Panc1 (cell line): ENCODE results near the gene ENPEP.

Experiments
- POLR2AphosphoS5 ChIP-seq: IDR thresholded peaks from 2 replicates; pipeline ENCODE4 v1.6.1; 2012; ENCODE audit warnings: mild to moderate bottlenecking, low read depth, low read length, moderate library complexity
- TF ChIP-seq, protein P1 (sequence below), 2 experiments: IDR thresholded peaks; 2 replicates each; pipeline ENCODE4 v1.6.1; 2011 to 2012; ENCODE audit warnings: low read depth in 2 of 2, control low read depth in 1 of 2, low read length in 1 of 2, mild to moderate bottlenecking in 1 of 2, moderate library complexity in 1 of 2; ENCODE audit not compliant: insufficient read depth in 1 of 2
- TF ChIP-seq, protein P2 (sequence below): fragments of 450-650 bp; IDR thresholded peaks from 2 replicates; pipeline ENCODE4 v1.5.1; 2017; ENCODE audit warnings: mild to moderate bottlenecking

DNA sequence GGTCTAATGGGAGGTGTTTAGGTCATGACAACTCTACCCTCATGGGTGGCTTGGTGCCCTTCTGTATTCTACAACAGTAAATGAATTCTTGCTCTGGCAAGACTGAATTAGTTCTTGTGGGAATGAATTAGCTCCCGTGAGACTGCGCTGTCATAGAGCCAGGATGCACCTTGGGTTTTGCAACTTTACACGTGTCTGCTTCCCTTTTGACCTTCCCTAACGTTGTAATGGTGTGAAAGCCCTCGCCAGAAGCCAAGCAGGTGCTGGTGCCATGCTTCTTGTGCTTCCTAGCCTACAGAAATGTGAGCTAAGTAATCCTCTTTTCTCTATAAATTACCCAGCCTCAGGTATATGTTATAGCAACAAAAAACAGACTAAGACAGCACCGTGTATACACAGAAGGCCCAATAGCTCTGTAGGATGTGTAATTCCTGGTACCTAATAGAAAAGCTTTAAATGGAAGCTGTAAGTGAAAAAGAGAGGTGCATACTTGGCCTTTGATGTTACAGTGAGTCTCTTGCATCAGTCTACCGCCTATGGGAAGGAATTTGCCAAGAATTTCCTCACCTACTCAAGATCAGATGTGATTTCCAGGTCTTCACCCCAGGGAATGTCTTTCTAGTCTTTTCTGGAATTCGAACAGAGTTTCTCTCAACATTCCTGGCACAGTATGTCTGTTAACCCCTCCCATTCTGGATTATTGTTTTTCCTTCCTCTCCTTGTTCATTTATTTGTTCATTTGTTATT lies 3.2 kb upstream of the ENPEP start:
- TF ChIP-seq, protein P1, sequence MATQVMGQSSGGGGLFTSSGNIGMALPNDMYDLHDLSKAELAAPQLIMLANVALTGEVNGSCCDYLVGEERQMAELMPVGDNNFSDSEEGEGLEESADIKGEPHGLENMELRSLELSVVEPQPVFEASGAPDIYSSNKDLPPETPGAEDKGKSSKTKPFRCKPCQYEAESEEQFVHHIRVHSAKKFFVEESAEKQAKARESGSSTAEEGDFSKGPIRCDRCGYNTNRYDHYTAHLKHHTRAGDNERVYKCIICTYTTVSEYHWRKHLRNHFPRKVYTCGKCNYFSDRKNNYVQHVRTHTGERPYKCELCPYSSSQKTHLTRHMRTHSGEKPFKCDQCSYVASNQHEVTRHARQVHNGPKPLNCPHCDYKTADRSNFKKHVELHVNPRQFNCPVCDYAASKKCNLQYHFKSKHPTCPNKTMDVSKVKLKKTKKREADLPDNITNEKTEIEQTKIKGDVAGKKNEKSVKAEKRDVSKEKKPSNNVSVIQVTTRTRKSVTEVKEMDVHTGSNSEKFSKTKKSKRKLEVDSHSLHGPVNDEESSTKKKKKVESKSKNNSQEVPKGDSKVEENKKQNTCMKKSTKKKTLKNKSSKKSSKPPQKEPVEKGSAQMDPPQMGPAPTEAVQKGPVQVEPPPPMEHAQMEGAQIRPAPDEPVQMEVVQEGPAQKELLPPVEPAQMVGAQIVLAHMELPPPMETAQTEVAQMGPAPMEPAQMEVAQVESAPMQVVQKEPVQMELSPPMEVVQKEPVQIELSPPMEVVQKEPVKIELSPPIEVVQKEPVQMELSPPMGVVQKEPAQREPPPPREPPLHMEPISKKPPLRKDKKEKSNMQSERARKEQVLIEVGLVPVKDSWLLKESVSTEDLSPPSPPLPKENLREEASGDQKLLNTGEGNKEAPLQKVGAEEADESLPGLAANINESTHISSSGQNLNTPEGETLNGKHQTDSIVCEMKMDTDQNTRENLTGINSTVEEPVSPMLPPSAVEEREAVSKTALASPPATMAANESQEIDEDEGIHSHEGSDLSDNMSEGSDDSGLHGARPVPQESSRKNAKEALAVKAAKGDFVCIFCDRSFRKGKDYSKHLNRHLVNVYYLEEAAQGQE (IDR thresholded peaks at IDR 0.05; ENCODE audit: insufficient read depth in 1 of 2, low read depth in 2 of 2, low read length in 1 of 2) = no peak
- TF ChIP-seq, protein P2, sequence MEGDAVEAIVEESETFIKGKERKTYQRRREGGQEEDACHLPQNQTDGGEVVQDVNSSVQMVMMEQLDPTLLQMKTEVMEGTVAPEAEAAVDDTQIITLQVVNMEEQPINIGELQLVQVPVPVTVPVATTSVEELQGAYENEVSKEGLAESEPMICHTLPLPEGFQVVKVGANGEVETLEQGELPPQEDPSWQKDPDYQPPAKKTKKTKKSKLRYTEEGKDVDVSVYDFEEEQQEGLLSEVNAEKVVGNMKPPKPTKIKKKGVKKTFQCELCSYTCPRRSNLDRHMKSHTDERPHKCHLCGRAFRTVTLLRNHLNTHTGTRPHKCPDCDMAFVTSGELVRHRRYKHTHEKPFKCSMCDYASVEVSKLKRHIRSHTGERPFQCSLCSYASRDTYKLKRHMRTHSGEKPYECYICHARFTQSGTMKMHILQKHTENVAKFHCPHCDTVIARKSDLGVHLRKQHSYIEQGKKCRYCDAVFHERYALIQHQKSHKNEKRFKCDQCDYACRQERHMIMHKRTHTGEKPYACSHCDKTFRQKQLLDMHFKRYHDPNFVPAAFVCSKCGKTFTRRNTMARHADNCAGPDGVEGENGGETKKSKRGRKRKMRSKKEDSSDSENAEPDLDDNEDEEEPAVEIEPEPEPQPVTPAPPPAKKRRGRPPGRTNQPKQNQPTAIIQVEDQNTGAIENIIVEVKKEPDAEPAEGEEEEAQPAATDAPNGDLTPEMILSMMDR = no peak
- TF ChIP-seq POLR2AphosphoS5 = no peak
